Thoracic aorta (tissue), 2 donors: ENCODE measurements around the gene LBH. TPM values are rescaled to one million over a fixed set of nuclear protein-coding genes. Genes with fewer than 3 reads are reported as not detected.

Experiments used
- ATAC-seq: fragments of 150-250 bp; one replicate; pipeline ENCODE4 v1.8.0; 2017; ENCODE audit warnings: low read depth; ENCODE audit not compliant: insufficient number of reproducible peaks, low FRiP score
- DNase-seq: peaks from one replicate; pipeline ENCODE4 v3.0.0-alpha.2; 2020; ENCODE audit warnings: low spot score
- H3K27ac ChIP-seq, 2 donors: fragments of 200-600 bp; sonication (generic); 1 replicate in 1 of 2; 2 replicates in 1 of 2; pipeline ENCODE4 v1.5.1; 2016; ENCODE audit warnings: mild to moderate bottlenecking in 2 of 2, moderate library complexity in 2 of 2
- H3K27me3 ChIP-seq: fragments of 200-600 bp; sonication (generic); replicated peaks from 2 replicates; pipeline ENCODE4 v1.6.0; 2016; ENCODE audit warnings: mild to moderate bottlenecking; ENCODE audit not compliant: insufficient read depth
- H3K36me3 ChIP-seq: fragments of 200-600 bp; sonication (generic); one replicate; pipeline ENCODE4 v1.5.1; 2016
- H3K4me1 ChIP-seq, 2 donors: fragments of 200-600 bp; sonication (generic); 1 replicate in 1 of 2; 2 replicates in 1 of 2; pipeline versions ENCODE4 v1.5.1 to v1.6.0; 2016; ENCODE audit warnings: low read depth in 2 of 2, mild to moderate bottlenecking in 1 of 2; ENCODE audit not compliant: control insufficient read depth in 1 of 2
- H3K4me3 ChIP-seq: fragments of 200-600 bp; sonication (generic); 2 replicates; pipeline ENCODE4 v1.5.1; 2016; ENCODE audit warnings: mild to moderate bottlenecking
- H3K9me3 ChIP-seq: fragments of 200-600 bp; sonication (generic); 2 replicates; pipeline ENCODE4 v1.5.1; 2016
- total RNA-seq, 2 donors: library from RNA; depleted of rRNA; stranded (reverse); fragments of >200 nt; gene quantifications; one replicate each; pipeline versions ENCODE4 v1.1.0 to v1.2.3, GENCODE V29; 2016
- TF ChIP-seq, protein P1 (sequence below): fragments of 200-600 bp; sonication (generic); IDR thresholded peaks from one replicate; pipeline ENCODE4 v1.5.1; 2019; ENCODE audit warnings: antibody characterized with exemption

The LBH gene
- total RNA-seq, 2 donors from 2014 or later, result 121 to 210 TPM

GRCh38 chr2:30224151-30224550, 7.2 kb upstream of the LBH start:
- ATAC-seq (no peak), DNase-seq (no peak)
- TF ChIP-seq, protein P1, sequence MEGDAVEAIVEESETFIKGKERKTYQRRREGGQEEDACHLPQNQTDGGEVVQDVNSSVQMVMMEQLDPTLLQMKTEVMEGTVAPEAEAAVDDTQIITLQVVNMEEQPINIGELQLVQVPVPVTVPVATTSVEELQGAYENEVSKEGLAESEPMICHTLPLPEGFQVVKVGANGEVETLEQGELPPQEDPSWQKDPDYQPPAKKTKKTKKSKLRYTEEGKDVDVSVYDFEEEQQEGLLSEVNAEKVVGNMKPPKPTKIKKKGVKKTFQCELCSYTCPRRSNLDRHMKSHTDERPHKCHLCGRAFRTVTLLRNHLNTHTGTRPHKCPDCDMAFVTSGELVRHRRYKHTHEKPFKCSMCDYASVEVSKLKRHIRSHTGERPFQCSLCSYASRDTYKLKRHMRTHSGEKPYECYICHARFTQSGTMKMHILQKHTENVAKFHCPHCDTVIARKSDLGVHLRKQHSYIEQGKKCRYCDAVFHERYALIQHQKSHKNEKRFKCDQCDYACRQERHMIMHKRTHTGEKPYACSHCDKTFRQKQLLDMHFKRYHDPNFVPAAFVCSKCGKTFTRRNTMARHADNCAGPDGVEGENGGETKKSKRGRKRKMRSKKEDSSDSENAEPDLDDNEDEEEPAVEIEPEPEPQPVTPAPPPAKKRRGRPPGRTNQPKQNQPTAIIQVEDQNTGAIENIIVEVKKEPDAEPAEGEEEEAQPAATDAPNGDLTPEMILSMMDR, result no peak
- peak overlapping the region; percentile 37 to 54 for H3K27ac ChIP-seq
- H3K27me3 ChIP-seq, result no peaks in the 10 kb centered on the region
- H3K36me3 ChIP-seq, result no peaks in the 10 kb centered on the region
- no peak overlapping the region for H3K4me3 ChIP-seq
- peaks cover 12 to 31% of the 10 kb centered on the region in 2 donors for H3K4me1 ChIP-seq
- H3K9me3 ChIP-seq, result no peaks in the 10 kb centered on the region

DNA sequence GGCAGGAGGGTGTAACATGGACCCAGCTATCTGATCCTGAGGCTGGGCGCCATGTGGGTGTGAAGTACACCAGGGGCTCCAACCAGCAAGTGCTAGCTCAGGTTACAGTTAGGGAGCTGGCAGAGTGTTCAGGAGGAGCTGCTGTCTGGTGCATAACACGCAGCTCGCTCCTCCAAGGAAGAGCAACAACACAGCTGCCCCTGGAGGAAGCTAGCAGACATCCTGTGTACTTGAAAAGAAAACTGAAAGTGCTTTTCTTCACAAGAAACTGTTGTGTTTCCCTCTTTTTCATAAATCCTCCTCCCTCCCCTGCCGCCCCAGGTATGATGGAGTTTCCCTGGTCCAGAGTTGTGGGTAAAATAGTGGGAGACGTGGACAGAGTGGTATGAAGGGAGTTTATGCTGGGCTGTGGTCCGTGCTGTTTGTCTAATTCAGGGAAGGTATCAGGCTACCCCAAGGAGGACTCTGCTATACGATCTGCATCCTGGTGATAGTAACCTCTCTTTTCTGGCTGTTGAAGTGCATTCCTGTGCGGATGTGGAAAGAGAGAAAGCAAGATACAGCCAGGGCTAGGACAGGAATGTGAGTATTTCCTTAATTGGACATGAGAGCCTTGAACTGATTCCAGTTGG, 6.1 kb upstream of the LBH start:
- no peaks in the 10 kb centered on the region for H3K9me3 ChIP-seq
- peaks cover 12 to 37% of the 10 kb centered on the region in 2 donors for H3K4me1 ChIP-seq
- ATAC-seq (no peak), DNase-seq (no peak)
- TF ChIP-seq, protein P1, result no peak
- H3K4me3 ChIP-seq, result peak overlapping the region; percentile 60
- H3K27ac ChIP-seq, result peak overlapping the region; percentile 86 to 89
- no peaks in the 10 kb centered on the region for H3K27me3 ChIP-seq
- no peaks in the 10 kb centered on the region for H3K36me3 ChIP-seq

GRCh38 chr2:30226144-30227032, 4.9 kb upstream of the LBH start:
- Histone ChIP-seq H3K27me3 (no peaks in the 10 kb centered on the region), H3K4me1 (peaks cover 14 to 41% of the 10 kb centered on the region in 2 donors), H3K9me3 (no peaks in the 10 kb centered on the region), H3K27ac (peak overlapping the region; percentile 86 to 89), H3K36me3 (no peaks in the 10 kb centered on the region), H3K4me3 (no peak overlapping the region)
- DNase-seq, result no peak
- TF ChIP-seq, protein P1, result no peak
- no peak for ATAC-seq

- Histone ChIP-seq H3K27me3 (no peaks in the 10 kb centered on the region), H3K36me3 (no peaks in the 10 kb centered on the region), H3K27ac (peak overlapping the region in 1 of 2 donors; percentile 96), H3K4me3 (no peak overlapping the region), H3K4me1 (peaks cover 15 to 43% of the 10 kb centered on the region in 2 donors), H3K9me3 (no peaks in the 10 kb centered on the region)
- no peak for ATAC-seq
- DNase-seq, result no peak
- TF ChIP-seq, protein P1, result no peak
Measured at GRCh38 chr2:30229596-30229995, 1.7 kb upstream of the LBH start.

- DNase-seq (no peak), ATAC-seq (peak; percentile 2)
- H3K36me3 ChIP-seq, result no peaks in the 10 kb centered on the region
- no peaks in the 10 kb centered on the region for H3K9me3 ChIP-seq
- peaks cover 17 to 43% of the 10 kb centered on the region in 2 donors for H3K4me1 ChIP-seq
- TF ChIP-seq, protein P1, result no peak
- peak overlapping the region; percentile 92 to 96 for H3K27ac ChIP-seq
- peak overlapping the region; percentile 99 for H3K4me3 ChIP-seq
- no peaks in the 10 kb centered on the region for H3K27me3 ChIP-seq
Measured at GRCh38 chr2:30230497-30231211, 680 bp upstream of the LBH start.
